ENCODE results near the gene PCBP3. TPM values are rescaled to one million over a fixed set of nuclear protein-coding genes. Genes with fewer than 3 reads are reported as not detected.

PCBP3 gene
- total RNA-seq, 2 experiments from 2014 or later: 1.3 to 2.2 TPM

- Mint-ChIP-seq H3K9me3 (ENCODE audit: low read depth) (no peaks in the 10 kb centered on the region), H3K4me1 (no peaks in the 10 kb centered on the region), H3K27me3 (peaks cover 2% of the 10 kb centered on the region), H3K27ac (no peak overlapping the region), H3K36me3 (no peaks in the 10 kb centered on the region), H3K4me3 (no peak overlapping the region)
- CTCF ChIA-PET: no interaction called here
- no peak for DNase-seq
- ATAC-seq: no peak
Observed at GRCh38 chr21:45739218-45740087, 95.9 kb downstream of the PCBP3 start.

DNA sequence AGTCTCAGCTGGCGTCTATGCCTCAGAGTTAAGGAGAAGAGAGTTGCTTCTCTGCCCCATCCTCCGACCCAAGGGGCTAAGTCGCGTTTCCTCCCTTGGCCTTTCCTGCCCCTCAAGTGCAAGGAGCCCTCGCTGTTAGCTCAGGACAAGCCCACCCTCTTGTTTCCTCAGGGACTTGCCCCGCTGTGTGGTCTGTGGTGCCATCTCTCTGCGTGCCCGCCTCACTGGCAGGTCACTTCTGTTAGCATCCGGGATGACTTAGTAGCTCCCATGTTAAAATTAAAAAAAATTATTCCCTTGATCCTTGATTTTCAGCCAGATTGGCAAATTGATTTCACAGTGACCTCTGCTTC is 96.5 kb downstream of the PCBP3 start:
- Mint-ChIP-seq H3K9me3 (ENCODE audit: low read depth) (no peaks in the 10 kb centered on the region), H3K27me3 (peaks cover 2% of the 10 kb centered on the region), H3K27ac (no peak overlapping the region), H3K4me1 (no peaks in the 10 kb centered on the region), H3K36me3 (no peaks in the 10 kb centered on the region), H3K4me3 (no peak overlapping the region)
- no peak for ATAC-seq
- CTCF ChIA-PET: no interaction called here
- DNase-seq: no peak

DNA sequence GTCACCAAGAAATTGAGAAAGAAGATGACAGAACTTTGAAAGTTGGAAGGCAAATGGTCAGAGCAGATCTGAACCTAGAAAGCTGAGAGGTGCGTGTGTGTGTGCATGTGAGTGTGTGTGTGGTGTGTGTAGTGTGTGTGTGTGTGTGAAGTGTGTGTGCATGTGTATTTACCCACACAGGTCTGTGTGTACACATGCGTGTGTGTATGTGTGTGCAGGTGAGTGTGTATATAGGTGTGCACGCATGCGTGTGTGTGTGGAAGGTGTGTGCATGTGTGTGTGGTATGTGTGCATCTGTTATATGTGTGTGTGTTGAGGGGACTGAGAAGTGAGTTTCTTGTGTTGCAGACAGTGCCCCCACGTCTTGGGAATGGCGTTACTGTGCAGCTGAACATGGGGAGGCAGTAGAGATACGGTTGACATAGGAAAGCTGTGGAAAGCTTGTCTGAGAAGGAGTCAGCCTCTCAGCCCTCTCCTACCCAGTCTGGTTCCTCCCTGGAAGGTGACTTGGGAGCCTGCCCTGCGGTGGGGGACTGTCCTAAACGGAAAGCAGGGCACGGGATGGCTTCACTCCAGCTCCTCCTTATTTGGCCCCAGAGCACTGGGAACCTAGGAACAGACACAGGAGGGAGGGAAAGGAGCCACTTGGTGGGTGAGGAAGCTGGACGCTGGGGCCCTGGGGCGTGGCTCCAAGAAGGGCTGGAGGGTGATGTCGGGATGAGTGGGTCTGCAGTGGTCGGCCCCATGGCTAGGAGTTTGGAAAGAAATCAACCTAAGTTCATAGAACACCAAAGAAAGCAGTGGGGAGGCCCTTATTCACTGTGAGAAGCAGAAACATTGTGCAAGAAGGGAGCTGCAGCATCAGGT is 97.2 kb downstream of the PCBP3 start:
- Mint-ChIP-seq H3K36me3 (peaks cover 3% of the 10 kb centered on the region), H3K27me3 (peaks cover 2% of the 10 kb centered on the region), H3K4me3 (no peak overlapping the region), H3K9me3 (ENCODE audit: low read depth) (no peaks in the 10 kb centered on the region), H3K27ac (no peak overlapping the region), H3K4me1 (no peaks in the 10 kb centered on the region)
- DNase-seq: no peak
- no peak for ATAC-seq
- CTCF ChIA-PET: no interaction called here

DNA sequence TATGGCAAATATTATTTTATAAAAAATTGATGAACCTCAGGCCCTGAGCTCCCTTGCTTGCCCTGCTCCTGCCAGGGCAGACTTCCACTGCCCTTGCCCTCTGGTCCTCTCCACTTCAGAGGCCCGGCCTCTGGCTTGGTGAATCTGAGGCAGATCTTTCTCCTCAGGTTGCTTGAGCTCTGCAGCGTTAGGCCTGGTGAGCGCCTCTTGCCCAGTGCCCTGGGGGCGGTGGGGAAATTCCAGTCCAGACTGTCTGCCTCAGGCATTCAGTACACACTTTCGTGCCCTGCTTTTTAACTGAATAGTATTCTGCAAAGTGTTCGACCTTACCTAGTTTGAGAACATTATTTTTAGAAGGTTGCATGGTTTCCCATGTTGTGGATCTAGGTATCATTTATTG is 98.2 kb downstream of the PCBP3 start:
- CTCF ChIA-PET: no interaction called here
- Mint-ChIP-seq H3K27me3 (peaks cover 2% of the 10 kb centered on the region), H3K9me3 (ENCODE audit: low read depth) (no peaks in the 10 kb centered on the region), H3K27ac (no peak overlapping the region), H3K4me3 (no peak overlapping the region), H3K36me3 (peaks cover 3% of the 10 kb centered on the region), H3K4me1 (no peaks in the 10 kb centered on the region)
- ATAC-seq: no peak
- no peak for DNase-seq

DNA sequence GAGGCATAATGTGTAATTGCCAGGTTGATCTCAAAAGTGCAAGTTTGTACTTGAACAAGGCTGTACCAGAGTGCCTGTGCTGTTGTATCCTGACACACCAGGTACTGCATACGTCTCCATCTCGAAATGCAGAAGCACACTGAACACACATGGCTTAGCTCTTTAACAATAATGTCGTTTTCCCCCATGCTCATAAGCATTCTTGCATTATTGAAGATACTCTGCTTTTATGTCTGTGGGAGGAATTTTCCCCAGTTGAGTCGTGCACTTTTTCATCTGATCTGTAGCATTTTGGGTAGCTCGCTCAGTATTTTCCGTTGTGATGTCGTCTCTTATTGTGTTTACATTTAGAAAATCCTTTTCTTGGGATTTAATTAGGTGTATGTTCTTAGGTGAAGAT is 98.7 kb downstream of the PCBP3 start:
- Mint-ChIP-seq H3K27ac (no peak overlapping the region), H3K4me3 (no peak overlapping the region), H3K4me1 (no peaks in the 10 kb centered on the region), H3K27me3 (peaks cover 2% of the 10 kb centered on the region), H3K9me3 (ENCODE audit: low read depth) (no peaks in the 10 kb centered on the region), H3K36me3 (peaks cover 3% of the 10 kb centered on the region)
- ATAC-seq: no peak
- CTCF ChIA-PET: no interaction called here
- DNase-seq: no peak

DNA sequence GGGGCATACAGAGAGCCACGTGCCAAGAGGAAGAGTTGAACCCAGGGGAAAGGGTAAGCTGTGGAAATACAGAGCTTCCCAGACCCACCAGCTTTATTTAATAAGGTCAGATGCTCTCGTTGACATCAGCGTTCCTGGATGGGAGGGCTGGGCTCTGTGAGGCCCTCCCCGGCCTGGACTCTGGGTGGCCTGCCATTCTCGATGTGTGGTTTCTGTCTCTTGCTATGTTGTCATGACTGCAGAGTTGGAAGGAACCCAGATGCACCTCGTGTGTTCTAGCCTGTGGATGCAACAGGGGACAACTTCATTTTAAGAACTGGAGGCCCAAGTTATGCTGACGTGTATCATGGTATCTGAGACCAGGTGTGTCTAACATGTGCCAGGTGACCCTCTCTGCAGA is 101.7 kb downstream of the PCBP3 start:
- H3K4me3 Mint-ChIP-seq: no peak overlapping the region
- ATAC-seq (no peak), DNase-seq (no peak)
- H3K27ac Mint-ChIP-seq: no peak overlapping the region
- peaks cover 2% of the 10 kb centered on the region for H3K27me3 Mint-ChIP-seq
- no peaks in the 10 kb centered on the region for H3K4me1 Mint-ChIP-seq
- H3K9me3 Mint-ChIP-seq (ENCODE audit: low read depth): no peaks in the 10 kb centered on the region
- CTCF ChIA-PET: no interaction called here
- H3K36me3 Mint-ChIP-seq: peaks cover 3% of the 10 kb centered on the region

- Mint-ChIP-seq H3K4me1 (no peaks in the 10 kb centered on the region), H3K36me3 (peaks cover 3% of the 10 kb centered on the region), H3K27me3 (peaks cover 1% of the 10 kb centered on the region), H3K9me3 (ENCODE audit: low read depth) (no peaks in the 10 kb centered on the region), H3K27ac (no peak overlapping the region), H3K4me3 (no peak overlapping the region)
- DNase-seq: no peak
- no peak for ATAC-seq
- CTCF ChIA-PET: no interaction called here
Observed at GRCh38 chr21:45747233-45747766, 103.8 kb downstream of the PCBP3 start.

- CTCF ChIA-PET: no interaction called here
- Mint-ChIP-seq H3K27me3 (no peaks in the 10 kb centered on the region), H3K27ac (no peak overlapping the region), H3K9me3 (ENCODE audit: low read depth) (no peaks in the 10 kb centered on the region), H3K36me3 (peaks cover 3% of the 10 kb centered on the region), H3K4me3 (no peak overlapping the region), H3K4me1 (no peaks in the 10 kb centered on the region)
- DNase-seq (no peak), ATAC-seq (no peak)
Observed at GRCh38 chr21:45747802-45748445, 104.4 kb downstream of the PCBP3 start.

GRCh38 chr21:45748593-45748992 is 105.1 kb downstream of the PCBP3 start:
- H3K4me1 Mint-ChIP-seq: no peaks in the 10 kb centered on the region
- no peak for DNase-seq
- ATAC-seq: no peak
- CTCF ChIA-PET: no interaction called here
- H3K27ac Mint-ChIP-seq: no peak overlapping the region
- H3K9me3 Mint-ChIP-seq (ENCODE audit: low read depth): no peaks in the 10 kb centered on the region
- peaks cover 3% of the 10 kb centered on the region for H3K36me3 Mint-ChIP-seq
- H3K27me3 Mint-ChIP-seq: peaks cover 2% of the 10 kb centered on the region
- no peak overlapping the region for H3K4me3 Mint-ChIP-seq

DNA sequence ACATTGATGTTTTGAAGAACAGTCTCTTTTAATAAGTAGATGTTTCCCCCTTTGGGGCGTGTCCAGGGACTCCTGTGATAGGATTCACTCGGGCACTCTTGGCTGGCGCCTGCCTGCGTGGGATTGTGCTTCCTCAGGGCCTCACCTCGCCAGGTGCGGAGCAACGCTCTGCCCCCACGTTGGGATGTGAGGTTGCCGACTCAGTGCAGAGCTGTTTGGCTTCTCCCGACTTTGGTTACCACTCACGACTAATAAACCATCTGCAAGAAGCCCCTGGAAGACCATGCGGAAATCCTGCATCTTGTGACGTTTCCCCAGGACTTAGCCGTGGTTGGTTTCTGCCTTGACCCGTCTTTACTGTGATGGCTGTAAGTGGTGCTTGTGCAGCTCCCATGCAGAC is 106.4 kb downstream of the PCBP3 start:
- no peak overlapping the region for H3K4me3 Mint-ChIP-seq
- no peak overlapping the region for H3K27ac Mint-ChIP-seq
- CTCF ChIA-PET: no interaction called here
- H3K9me3 Mint-ChIP-seq (ENCODE audit: low read depth): no peaks in the 10 kb centered on the region
- ATAC-seq (no peak), DNase-seq (no peak)
- peaks cover 5% of the 10 kb centered on the region for H3K27me3 Mint-ChIP-seq
- peaks cover 3% of the 10 kb centered on the region for H3K36me3 Mint-ChIP-seq
- no peaks in the 10 kb centered on the region for H3K4me1 Mint-ChIP-seq

- ATAC-seq (no peak), DNase-seq (no peak)
- Mint-ChIP-seq H3K9me3 (ENCODE audit: low read depth) (no peaks in the 10 kb centered on the region), H3K36me3 (no peaks in the 10 kb centered on the region), H3K27ac (no peak overlapping the region), H3K4me3 (no peak overlapping the region), H3K4me1 (no peaks in the 10 kb centered on the region), H3K27me3 (peaks cover 7% of the 10 kb centered on the region)
- CTCF ChIA-PET: no interaction called here
Observed at GRCh38 chr21:45750936-45751335, 107.4 kb downstream of the PCBP3 start.

- DNase-seq (no peak), ATAC-seq (no peak)
- H3K4me1 Mint-ChIP-seq: no peaks in the 10 kb centered on the region
- CTCF ChIA-PET: no interaction called here
- no peak overlapping the region for H3K4me3 Mint-ChIP-seq
- no peak overlapping the region for H3K27ac Mint-ChIP-seq
- H3K27me3 Mint-ChIP-seq: peaks cover 12% of the 10 kb centered on the region
- H3K9me3 Mint-ChIP-seq (ENCODE audit: low read depth): no peaks in the 10 kb centered on the region
- peaks cover 1% of the 10 kb centered on the region for H3K36me3 Mint-ChIP-seq
Observed at GRCh38 chr21:45753445-45753844, 109.9 kb downstream of the PCBP3 start.

- ATAC-seq (no peak), DNase-seq (no peak)
- CTCF ChIA-PET: no interaction called here
- Mint-ChIP-seq H3K36me3 (peaks cover 1% of the 10 kb centered on the region), H3K4me3 (no peak overlapping the region), H3K9me3 (ENCODE audit: low read depth) (no peaks in the 10 kb centered on the region), H3K4me1 (no peaks in the 10 kb centered on the region), H3K27me3 (peaks cover 16% of the 10 kb centered on the region), H3K27ac (no peak overlapping the region)
Observed at GRCh38 chr21:45756029-45756428, 112.5 kb downstream of the PCBP3 start.
